A172 (cell line): ENCODE measurements around the gene PHOX2B. TPM values are rescaled to one million over a fixed set of nuclear protein-coding genes. Genes with fewer than 3 reads are reported as not detected.
A peak's percentile ranks its signal among the peaks of the same experiment; 100 is the strongest.

Experiments used
- DNase-seq: peaks from one replicate; pipeline ENCODE4 v3.0.0-alpha.2; 2015; ENCODE audit warnings: low spot score
- total RNA-seq: library from RNA; depleted of rRNA; stranded (reverse); fragments of >200 nt; shearing (Covaris generic); gene quantifications from 2 replicates; pipeline ENCODE4 v1.2.3, GENCODE V29; 2014; rRNA removed

The PHOX2B gene
- total RNA-seq: not detected in 2 replicates

- no peak for DNase-seq
Observed at GRCh38 chr4:41748571-41749475, at the start of gene PHOX2B. TSS of gene PHOX2B (minus strand) at chr4:41748725. CDS start at chr4:41748610, 115 bp downstream.

DNA sequence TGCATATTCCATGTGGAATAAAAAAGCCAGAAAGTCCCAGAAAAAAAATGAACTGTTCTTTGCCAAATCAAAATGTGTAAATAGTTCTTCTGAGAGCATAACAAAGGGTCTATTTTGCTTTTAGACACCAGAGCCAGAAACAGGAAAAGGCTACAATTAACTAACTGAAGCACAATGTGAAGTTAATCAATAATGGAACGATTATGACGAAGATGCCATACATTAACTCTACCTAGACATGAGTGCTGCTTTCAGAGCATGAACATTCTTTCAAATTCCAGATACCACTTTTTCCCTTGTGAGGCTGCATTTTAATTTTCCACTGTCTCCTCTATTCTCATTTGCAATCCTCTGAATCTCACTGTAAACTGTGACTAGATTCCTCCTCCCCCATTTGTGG lies 48.7 kb upstream of the PHOX2B start:
- DNase-seq: no peak

GRCh38 chr4:41796545-41797210 lies 48.2 kb upstream of the PHOX2B start:
- peak; percentile 6 for DNase-seq

- DNase-seq: no peak
Observed at GRCh38 chr4:41795796-41796385, 47.4 kb upstream of the PHOX2B start.

- no peak for DNase-seq
Observed at GRCh38 chr4:41792166-41792565, 43.6 kb upstream of the PHOX2B start.

DNA sequence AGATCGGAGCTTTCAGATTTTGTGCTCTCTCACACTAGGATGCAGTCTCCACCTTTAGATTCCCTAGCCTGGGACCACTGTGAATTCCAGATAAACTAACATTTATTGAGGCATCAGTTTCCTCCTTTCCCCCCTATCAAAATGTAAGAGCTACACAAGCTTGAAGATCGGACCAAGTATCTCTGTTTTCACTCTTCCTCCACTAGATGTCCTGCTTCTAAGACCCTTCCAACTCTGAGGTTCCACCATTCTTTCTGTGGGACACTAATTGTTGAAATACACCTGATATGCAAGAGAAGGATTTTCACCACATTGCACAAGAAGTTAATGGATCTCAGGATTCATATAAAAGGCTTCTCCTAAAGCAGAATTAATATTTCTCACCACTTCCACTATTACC lies 43.0 kb upstream of the PHOX2B start:
- no peak for DNase-seq

GRCh38 chr4:41787931-41788330 lies 39.4 kb upstream of the PHOX2B start:
- DNase-seq: peak; percentile 23

DNA sequence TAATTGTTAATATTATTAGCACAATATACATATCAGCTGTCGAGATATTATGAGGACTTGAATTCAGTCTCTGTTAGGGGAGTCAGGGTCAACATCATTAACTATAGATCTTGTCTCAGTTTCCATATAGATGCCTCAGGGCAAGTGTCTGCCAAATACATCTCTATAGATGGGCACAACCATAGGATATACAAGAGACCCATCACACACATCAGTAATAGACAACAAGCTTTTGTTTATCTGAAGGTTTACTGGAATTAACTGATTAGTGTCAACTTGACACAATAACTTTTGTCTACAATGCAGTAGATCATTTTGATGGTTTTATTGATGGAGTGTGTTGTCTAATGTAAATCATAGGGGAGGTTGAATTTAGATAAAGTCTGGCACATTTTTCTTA lies 37.1 kb upstream of the PHOX2B start:
- no peak for DNase-seq

DNA sequence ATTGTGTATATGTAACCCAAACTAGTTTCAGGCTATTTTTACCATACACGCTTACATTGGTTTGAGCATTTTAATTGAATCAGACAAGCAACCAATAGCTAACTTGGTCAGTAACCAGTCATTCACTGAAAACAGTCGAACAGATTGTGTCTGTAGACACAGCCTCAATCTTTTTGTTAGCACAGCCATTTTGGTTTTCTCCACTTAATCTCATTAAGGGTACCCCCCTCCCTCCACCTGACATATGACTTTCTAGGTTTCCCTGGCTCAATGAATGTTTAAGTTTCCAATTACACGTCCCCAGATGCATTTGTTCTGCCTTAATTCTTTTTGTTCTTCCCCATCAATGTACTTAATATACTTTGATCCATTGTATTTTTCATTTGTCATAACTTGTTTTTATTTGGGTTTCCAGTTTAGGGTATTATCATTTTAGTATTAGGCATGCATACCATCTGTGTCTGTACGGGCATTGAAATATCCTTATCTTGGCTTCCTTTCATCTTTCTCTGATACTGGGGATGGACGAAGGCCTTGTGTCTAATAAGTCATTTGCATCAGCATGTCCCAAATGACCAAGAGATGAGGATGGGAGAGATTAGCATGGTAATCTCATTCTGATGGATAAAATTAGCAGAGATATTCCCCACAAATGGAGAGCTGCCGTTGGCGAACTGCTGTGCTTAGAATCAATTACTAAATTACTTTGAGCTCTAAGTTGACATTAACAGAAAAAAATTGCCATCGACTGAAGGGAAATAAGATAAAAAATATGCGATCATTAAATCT lies 35.9 kb upstream of the PHOX2B start:
- DNase-seq: no peak

- DNase-seq: no peak
Observed at GRCh38 chr4:41776466-41776865, 27.9 kb upstream of the PHOX2B start.

GRCh38 chr4:41763729-41764128 lies 15.2 kb upstream of the PHOX2B start:
- DNase-seq: no peak

GRCh38 chr4:41758884-41759283 lies 10.4 kb upstream of the PHOX2B start:
- DNase-seq: no peak

DNA sequence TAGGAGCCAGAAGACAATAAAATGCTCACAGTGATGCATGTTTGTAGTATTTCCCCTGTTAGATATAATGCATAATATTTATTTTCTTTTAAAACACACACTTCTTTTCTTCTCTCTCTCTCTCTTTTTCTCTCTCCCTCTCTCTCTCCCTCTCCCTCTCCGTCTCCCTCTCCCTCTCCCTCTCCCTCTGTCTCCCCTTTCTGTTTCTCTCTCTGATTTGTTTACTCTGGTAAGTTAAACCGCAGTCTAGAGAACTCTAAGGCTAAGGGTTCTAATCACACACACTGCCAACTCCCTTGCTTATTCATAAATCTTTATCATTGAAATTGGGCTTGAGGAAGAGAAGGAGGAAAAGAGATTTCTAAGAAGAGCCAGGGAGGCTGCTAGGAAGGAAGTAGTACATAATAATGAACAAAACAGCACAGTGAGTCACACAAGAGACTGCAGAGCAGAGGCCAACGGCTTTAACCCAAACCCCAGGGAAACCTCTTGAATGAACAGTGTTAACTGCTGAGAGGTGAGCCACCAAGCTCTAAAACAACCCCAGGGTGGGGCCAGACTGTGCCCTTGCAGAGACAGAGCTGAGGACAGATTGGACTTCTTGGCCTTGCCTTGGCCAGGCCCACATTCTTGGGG lies 9.1 kb upstream of the PHOX2B start:
- peak; percentile 16 for DNase-seq

DNA sequence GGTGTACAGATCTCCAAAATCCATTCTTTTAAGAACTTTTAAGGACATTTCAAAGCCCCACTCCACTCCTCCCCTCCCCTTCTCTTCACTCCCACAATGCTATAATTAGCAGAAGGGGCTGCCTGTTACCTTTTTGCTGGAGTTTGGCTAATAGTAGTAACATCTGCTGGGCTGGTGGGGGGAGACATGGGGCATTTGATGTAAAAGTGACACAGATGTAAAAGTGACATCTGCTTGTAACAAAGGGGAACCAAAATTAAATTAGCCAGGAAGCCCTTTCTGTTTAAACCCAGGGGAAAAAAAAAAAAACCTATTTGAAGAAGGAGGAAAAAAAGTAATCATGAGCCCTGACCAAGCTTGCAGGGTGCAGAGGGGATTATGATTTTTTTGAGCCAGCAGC lies 5.4 kb upstream of the PHOX2B start:
- no peak for DNase-seq

- no peak for DNase-seq
Observed at GRCh38 chr4:41752081-41752836, 3.7 kb upstream of the PHOX2B start.

DNA sequence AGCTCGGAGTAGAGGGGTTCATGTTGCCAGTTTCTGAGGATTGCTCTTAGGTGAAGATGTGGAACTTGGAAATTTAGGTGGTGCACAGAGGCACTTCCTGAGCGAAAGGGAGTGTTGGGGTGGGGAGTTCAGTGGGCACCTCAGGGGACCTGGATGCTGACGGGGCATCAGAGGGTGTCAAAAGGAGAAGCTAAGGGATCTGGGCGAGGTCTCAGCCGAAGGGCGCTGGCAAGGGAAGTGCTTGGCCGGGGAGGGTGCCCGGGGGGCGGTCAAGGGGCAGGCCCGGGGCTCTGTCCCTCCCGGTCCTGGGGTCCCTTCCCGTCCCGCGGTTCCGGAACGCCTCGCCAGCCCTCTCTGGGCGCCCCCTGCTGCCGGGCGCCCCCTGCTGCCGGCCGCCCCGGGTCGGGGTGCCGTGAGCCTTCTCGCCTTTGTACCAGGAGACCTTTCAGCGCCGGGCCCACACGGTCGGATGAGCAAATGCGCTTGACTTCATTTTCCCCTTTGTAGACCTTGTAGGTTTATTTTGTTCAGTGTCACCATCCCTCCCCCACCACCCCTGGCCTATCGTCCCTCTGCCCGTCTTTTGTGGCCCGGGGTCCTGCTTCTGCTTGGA lies 3.0 kb upstream of the PHOX2B start:
- no peak for DNase-seq

DNA sequence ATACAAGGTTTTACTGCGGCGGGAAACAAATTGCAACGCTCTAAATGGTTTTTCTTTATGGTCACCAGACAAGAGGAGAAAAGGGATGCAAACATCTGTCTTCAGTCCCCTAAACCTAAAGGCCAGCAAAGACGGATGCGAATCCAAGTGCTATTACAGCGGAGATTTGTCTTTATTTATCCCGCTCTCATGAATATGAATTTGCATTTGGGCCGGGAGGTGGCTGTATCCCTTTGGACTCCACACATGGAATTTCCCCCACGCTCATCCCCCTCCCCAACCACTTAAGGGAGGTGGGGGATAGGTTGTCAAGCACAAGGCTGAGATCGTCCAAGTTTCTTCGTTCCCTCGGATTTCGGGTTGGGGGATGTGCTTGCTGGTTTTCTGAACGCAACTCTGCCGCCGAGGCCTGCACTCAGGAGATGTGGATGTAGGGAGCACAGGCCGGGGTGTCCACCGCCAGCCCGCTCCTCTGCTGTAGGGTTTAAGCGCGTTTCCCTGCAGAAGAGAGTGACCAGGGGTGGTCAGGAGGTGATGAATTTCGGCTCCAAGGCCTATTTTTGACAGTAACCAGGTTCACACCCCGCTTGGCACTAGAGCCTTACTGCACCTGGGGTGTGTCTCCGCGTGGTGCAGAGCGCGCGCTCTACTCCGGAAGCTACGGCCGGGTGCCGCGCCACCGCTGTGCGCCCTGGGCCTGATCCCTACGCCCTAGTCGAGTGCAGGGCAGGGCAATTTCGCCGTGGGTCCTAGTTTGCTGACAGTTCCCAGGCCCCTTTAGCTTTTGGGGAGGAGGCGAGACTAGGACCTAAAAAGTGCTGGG lies 2.3 kb upstream of the PHOX2B start:
- no peak for DNase-seq

DNA sequence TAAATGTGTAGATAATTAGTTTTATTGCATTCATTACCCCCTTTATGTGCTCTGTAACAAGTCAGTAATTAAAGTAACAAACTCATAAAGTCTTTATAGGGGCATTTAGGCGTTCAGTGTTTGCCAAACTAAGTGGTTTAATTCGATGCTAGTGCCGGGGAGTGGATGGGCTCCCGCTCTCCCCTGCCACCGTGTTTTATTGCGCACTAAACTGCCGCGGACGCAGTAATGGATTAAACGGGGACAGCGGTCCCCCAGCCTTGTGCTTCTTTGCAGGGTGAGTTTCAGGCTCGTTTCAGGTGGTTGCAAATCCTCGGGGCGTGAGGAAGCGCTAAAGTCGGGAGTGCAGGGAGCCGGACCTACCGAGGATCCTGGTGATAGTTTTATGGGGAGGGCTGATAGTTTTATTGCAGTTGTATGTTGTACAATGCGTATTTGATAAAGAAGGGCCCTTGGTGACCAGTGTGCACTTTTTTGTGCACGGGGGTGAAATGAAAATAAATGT lies 1.6 kb upstream of the PHOX2B start:
- DNase-seq: no peak

GRCh38 chr4:41749631-41750039 lies 1.1 kb upstream of the PHOX2B start:
- no peak for DNase-seq
